Measurements from ENCODE around the gene INSIG1.

INSIG1 gene

GRCh38 chr7:155279787-155280445, 17.8 kb upstream of the INSIG1 start:
- Histone ChIP-seq H3K27me3 (ENCODE audit: insufficient read depth, low read depth) (no peaks in the 10 kb centered on the region), H3K36me3 (ENCODE audit: insufficient read depth) (no peaks in the 10 kb centered on the region), H3K27ac (no peak overlapping the region), H3K9ac (no peak overlapping the region), H3K4me3 (IDR thresholded peaks at IDR 0.05; ENCODE audit: insufficient read depth, low read depth, low read length) (no peak overlapping the region), H3K79me2 (ENCODE audit: insufficient read depth, low read depth) (no peaks in the 10 kb centered on the region), H2AFZ (ENCODE audit: low read depth) (no peak overlapping the region), H3K4me1 (ENCODE audit: low read depth, poor library complexity, severe bottlenecking) (peaks cover 31% of the 10 kb centered on the region), H4K20me1 (ENCODE audit: insufficient read depth) (no peaks in the 10 kb centered on the region), H3K4me2 (no peak overlapping the region)
- no peak for TF ChIP-seq CTCF (conservative IDR thresholded peaks at IDR 0.05; ENCODE audit: low read depth, low read length)

- Histone ChIP-seq H2AFZ (ENCODE audit: low read depth) (no peak overlapping the region), H4K20me1 (ENCODE audit: insufficient read depth) (no peaks in the 10 kb centered on the region), H3K36me3 (ENCODE audit: insufficient read depth) (no peaks in the 10 kb centered on the region), H3K27me3 (ENCODE audit: insufficient read depth, low read depth) (no peaks in the 10 kb centered on the region), H3K9ac (no peak overlapping the region), H3K27ac (no peak overlapping the region), H3K4me1 (ENCODE audit: low read depth, poor library complexity, severe bottlenecking) (peaks cover 35% of the 10 kb centered on the region), H3K4me2 (no peak overlapping the region), H3K4me3 (IDR thresholded peaks at IDR 0.05; ENCODE audit: insufficient read depth, low read depth, low read length) (no peak overlapping the region), H3K79me2 (ENCODE audit: insufficient read depth, low read depth) (no peaks in the 10 kb centered on the region)
- no peak for TF ChIP-seq CTCF (conservative IDR thresholded peaks at IDR 0.05; ENCODE audit: low read depth, low read length)
These were observed 17.0 kb upstream of the INSIG1 start for GRCh38 chr7:155280446-155281397.

- Histone ChIP-seq H3K4me1 (ENCODE audit: low read depth, poor library complexity, severe bottlenecking) (peaks cover 35% of the 10 kb centered on the region), H4K20me1 (ENCODE audit: insufficient read depth) (no peaks in the 10 kb centered on the region), H3K4me2 (no peak overlapping the region), H3K4me3 (IDR thresholded peaks at IDR 0.05; ENCODE audit: insufficient read depth, low read depth, low read length) (no peak overlapping the region), H2AFZ (ENCODE audit: low read depth) (no peak overlapping the region), H3K27me3 (ENCODE audit: insufficient read depth, low read depth) (no peaks in the 10 kb centered on the region), H3K79me2 (ENCODE audit: insufficient read depth, low read depth) (no peaks in the 10 kb centered on the region), H3K27ac (no peak overlapping the region), H3K9ac (no peak overlapping the region), H3K36me3 (ENCODE audit: insufficient read depth) (no peaks in the 10 kb centered on the region)
- no peak for TF ChIP-seq CTCF (conservative IDR thresholded peaks at IDR 0.05; ENCODE audit: low read depth, low read length)
These were observed 16.2 kb upstream of the INSIG1 start for GRCh38 chr7:155281398-155281969.

GRCh38 chr7:155282671-155283070, 15.0 kb upstream of the INSIG1 start:
- Histone ChIP-seq H3K27ac (no peak overlapping the region), H4K20me1 (ENCODE audit: insufficient read depth) (no peaks in the 10 kb centered on the region), H3K4me2 (peak overlapping the region; percentile 58), H3K9ac (no peak overlapping the region), H3K4me3 (IDR thresholded peaks at IDR 0.05; ENCODE audit: insufficient read depth, low read depth, low read length) (no peak overlapping the region), H3K27me3 (ENCODE audit: insufficient read depth, low read depth) (no peaks in the 10 kb centered on the region), H2AFZ (ENCODE audit: low read depth) (no peak overlapping the region), H3K79me2 (ENCODE audit: insufficient read depth, low read depth) (no peaks in the 10 kb centered on the region), H3K4me1 (ENCODE audit: low read depth, poor library complexity, severe bottlenecking) (peaks cover 35% of the 10 kb centered on the region), H3K36me3 (ENCODE audit: insufficient read depth) (no peaks in the 10 kb centered on the region)
- no peak for TF ChIP-seq CTCF (conservative IDR thresholded peaks at IDR 0.05; ENCODE audit: low read depth, low read length)
